ENCODE results near the gene FGD4.

GRCh38 chr12:32641287-32641901, 242.0 kb downstream of the FGD4 start:
- TF ChIP-seq CTCF (IDR thresholded peaks at IDR 0.05) = no peak
- no peak for TF ChIP-seq POLR2A (IDR thresholded peaks at IDR 0.05)
